HG03135 (cell line): Measurements from ENCODE around the gene CWC22.
"Not testable (repeated sequence)": the region's sequence is repeated elsewhere in the genome, so short reads cannot be mapped to it uniquely, and the experiment has no call there.

ENCODE experiments used
- ATAC-seq: cut with Tn5 transposase; IDR thresholded peaks from one replicate; pipeline ENCODE4 v1.9.1; 2021; ENCODE audit warnings: mild to moderate bottlenecking, moderate library complexity; ENCODE audit not compliant: unreplicated experiment

Gene CWC22

DNA sequence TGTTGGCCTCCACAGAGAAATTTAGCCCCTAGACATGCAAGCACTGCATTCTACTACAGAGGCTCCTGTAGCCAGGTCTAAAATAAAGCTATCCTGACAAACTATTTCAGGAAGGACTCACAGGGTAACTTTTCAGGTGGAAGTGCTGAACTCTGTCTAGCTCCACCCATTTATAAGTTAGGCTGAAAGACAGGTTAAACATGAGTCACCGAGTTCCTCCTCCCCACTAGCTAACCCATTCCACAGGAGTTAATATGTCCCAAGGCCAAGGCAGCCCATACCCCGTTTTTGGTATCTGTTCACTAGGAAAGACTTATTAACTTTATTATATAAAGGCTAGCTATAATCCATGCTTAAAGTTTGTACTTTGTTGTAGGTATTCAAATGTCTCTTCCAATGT is 3.5 kb downstream of the CWC22 start:
- ATAC-seq: no peak

DNA sequence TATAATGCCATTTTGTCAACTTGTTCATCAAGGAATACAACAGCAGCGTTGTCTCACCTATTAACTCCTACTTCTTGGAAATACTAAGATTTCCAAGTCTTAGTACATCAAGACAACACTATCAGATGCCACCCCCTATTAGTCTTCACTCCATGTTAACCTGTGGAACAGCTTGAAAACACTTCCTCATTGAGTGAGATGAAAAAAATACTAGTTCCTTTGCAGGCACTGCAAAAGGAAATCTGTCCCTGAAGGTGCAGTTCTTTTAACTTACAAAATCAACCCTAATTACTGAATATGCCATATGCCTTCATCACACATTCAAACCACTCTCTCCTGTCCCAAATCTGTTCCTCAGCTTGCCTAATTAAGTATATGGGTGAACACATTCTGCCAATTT is 4.0 kb downstream of the CWC22 start:
- ATAC-seq: no peak

DNA sequence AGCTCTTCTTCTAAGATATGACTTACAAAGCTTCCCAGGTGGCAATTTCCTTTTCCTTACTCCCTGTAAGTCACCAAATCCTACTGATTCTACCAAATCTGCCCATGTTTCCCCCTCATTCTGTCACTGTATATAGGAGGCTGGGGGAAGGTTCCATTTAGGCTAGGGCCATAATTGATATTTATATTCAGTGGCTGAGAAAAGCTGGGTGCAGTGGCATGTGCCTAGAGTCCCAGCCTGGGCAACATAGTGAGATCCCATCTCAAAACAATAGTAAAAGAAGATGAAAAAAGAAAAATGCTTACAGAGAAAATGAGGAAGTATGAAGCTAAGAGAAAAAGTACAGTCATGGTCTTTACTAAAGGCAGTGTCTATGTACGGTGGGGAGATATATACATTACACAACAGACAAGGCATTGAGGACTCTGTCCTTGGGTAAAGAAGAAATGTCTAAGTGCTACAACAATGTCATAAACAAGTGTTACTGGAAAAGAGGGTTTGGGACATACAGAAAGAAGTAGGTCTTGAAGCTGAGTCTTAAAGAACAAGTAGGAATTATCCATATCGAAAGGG is 4.8 kb downstream of the CWC22 start:
- ATAC-seq: no peak

DNA sequence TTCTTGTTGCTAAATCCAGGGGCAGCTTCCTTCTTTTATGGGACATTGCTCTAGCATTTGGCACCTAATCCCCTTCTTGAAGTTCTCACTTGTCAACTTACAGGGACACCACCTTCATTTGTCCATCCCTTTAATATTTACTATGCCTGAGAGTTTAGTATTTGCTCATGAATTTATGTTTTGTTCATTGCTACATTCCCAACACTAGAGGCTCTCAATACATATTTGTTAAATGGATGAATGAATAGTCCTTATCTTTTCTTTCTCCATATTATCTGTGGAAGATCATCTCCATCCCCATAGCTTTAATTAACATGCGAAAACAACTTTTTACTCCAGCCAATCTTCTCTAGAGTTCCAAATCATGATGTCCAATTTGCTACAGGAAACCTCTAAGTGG is 5.4 kb downstream of the CWC22 start:
- ATAC-seq: no peak

DNA sequence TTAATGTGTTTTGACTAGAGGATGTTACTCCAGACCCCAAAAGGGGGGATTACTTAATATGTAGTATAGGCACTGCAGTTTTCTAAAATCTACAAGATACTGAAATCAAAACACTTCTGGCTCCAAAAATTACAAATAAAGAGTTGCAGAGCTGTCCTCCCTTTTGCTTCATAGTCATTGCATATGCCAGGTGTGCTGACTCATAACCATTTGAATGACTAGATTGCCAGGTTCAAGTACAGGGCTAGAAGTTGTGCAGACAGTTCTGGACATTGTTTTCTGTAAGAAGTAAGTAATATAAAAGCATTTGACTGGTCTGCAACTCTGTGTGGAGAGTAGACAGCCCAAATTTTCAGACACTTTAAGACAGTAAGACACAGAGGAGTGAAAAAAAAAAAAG is 6.7 kb downstream of the CWC22 start:
- ATAC-seq: no peak

DNA sequence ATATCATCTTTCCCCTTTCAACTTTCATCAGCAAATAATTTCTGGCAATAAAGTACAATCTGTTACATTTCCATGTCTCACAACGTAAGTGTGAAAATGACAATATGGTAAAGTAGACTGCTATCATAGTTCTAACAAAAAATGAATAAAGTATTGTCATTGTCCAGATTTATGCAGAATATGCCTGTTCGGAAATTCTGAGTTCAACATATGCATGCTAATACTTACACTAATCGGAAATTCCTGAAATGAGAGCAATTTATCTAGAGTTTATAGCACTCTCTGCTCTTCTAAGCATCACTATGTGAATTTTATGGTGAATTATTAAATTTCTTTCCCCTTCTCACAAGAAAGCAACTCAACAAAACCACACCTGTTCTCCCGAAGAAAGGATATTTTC is 8.1 kb downstream of the CWC22 start:
- no peak for ATAC-seq

DNA sequence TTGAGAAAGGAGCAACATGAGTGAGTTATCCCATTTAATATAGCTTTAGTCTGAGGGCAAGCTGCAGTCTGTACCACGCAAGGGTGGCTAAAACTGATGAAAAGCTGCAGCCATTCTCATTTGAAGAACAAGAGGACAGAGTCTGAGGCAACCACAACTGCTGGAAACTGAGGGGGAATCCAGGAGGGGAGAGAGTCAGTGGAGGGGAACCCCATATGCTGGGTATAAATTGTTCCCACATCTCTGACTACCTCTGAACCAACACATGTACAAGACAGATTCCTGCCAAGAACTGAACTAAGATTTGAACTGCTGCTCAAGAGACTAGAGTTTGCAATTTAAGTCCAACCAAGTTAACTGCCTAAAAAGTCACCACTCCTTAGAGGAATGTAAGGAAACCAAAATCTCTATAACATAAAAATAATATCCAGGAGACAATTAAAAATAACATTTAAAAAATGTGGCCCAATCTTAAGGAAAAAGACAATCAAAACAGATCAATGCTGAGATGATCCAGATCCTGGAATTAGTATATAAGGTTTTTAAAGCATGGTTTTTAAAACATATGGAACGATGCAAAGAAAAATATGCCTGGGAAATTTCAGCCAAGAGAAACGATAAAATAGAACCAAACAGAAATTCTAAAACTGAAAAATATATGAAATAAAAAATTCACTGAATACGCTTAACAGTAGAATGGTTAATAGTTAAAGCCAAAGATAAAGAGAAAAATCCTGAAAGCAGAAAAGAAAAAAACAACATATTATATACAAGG is 11.2 kb downstream of the CWC22 start:
- no peak for ATAC-seq

DNA sequence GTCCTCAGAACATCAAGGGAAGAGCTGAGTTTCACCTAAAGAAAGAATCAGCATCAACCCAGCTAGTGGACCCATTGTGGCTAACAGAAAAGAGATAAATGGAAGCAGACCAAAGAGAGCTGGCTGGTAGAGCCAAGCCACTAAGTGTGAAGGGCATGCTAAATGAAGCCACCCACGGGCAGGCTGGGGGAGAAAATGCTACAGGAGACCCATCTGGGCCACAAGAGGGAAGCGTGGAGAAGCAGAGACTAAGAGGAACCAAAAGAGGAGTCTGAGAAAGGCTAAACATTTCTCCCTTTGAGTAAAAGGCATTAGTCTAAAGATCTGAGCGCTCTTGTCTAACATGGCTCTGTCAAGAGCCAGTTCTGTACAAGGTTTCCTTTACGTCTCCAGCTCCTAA is 15.8 kb downstream of the CWC22 start:
- ATAC-seq: no peak

DNA sequence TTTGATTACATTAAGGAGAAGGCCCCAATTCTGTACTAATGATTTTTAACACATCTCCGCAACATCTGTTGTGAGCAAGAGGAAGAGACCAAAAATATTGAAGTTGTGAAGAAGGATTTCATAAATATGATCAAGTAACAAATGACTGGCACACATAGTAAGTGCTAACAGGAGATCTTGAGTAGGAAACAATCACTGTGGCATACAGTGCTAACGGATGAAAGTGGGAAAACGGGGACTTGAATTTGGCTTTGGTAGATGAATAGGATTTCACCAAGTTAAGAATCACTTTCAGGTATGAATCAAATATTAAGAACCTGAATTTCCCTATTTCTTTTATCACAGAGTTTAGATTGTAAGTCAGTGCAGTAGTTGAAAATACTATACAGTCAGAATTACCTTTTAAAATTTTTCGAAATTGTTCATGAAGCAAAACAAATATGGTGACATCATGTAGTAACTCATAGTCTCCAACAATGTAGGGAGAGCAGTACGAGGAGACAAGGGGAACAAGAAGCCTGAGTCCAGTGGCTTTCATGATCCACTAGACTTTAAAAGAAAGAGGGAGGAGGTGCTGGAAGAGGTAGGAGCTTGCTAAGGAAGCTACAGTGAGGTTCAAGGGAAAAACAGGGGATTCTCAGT is 16.3 kb downstream of the CWC22 start:
- no peak for ATAC-seq

DNA sequence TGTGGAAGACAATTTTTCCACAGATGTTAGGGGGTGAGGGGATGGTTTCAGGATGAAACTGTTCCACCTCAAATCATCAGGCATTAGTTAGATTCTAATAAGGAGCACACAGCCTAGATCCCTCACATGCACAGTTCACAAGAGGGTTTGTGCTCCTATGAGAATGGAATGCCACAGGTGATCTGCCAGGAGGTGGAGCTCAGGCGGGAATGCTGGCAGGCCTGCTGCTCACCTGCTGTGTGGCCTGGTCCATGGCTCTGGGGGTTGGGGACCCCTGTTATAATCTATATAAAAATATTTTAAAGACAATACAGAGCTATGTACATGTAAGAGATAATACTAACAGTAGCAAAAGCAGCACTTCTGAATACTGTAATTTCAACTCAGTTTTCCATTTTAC is 19.2 kb downstream of the CWC22 start:
- no peak for ATAC-seq

DNA sequence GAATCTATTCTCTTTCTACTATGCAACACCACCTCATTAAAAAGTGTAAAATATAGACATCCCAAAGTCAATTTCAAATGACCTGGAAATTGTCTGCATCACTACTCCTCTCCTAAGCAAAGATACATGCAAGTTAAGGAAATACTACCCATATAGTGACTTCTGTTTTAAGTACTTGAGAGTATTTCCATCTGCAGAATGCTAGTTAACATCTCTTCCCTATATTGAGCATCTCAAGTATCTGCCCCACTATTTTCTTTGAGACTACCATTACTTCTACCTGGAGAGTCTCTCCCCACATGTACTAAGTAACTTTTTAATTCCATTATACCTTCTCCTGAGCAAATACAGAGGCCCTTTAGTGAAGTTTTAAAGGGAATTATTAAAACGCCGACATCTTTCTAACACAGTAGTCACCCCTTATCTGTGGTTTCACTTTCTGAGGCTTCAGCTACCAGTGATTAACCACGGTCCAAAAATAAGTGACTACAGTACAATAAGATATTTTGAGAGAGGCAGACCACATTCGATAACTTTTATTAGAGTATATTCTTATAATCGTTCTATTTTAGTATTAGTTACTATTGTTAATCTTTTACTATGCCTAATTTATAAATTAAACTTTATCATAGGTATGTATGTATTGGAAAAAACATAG is 21.8 kb downstream of the CWC22 start:
- peak; percentile 91 for ATAC-seq

DNA sequence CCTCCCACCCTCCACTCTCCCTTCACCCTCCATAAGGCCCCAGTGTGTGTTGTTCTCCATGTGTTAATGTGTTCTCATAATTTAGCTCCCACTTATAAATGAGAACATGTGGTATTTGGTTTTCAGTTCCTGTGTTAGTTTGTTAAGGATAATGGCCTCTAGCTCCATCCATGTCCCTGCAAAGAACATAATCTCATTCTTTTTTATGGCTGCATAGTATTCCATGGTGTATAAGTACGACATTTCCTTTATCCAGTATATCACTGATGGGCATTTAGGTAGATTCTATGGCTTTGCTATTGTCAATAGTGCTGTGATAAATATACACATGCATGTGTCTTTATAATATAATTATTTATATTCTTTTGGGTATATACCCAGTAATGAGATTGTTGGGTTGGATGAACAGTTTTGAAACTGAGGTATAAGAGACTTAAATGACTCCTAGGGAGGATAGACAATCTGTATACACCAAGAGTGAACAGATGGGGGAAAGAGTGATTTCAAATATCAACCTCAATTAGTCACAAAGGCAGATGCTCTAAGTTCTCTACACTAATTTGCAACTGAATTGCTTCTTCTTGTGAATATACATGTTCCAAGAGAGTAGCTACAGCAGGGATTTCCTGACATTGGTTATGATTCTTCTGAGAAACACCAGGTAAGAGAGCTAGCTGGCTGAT is 23.7 kb downstream of the CWC22 start:
- ATAC-seq: no peak

DNA sequence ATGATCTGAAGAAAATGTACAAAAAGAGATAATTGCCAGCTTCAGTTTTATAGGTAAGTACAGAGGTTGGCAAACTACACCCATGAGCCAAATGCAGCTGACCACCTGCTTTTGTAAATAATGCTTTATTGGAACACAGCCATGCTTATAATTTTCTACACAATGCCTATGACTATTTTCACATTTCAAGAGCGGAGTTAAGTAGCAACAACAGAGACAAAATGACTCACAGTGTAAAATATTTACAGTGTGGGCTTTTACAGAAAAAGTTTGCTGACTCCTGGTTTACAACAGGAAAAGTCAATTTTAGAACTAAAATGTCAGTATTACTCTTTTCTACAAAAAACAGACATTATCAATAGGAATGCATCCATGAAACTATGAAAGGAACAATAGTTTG is 26.0 kb downstream of the CWC22 start:
- no peak for ATAC-seq

DNA sequence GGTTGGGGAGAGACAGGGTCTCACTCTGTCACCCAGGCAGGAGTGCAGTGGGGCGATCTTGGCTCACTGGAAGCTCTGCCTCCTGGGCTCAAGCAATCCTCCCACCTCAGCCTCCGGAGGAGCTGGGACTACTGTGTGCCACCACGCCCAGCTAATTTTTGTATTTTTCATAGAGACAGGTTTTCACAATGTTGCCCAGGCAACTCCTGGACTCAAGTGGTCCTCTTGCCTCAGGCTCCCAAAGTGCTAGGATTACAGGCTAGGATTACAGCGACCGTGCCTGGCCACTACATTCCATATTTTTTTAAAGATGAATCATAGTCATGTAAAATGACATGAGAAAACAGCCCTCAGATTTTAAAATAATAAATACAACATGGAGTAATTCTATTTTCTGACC is 32.3 kb downstream of the CWC22 start:
- no peak for ATAC-seq

DNA sequence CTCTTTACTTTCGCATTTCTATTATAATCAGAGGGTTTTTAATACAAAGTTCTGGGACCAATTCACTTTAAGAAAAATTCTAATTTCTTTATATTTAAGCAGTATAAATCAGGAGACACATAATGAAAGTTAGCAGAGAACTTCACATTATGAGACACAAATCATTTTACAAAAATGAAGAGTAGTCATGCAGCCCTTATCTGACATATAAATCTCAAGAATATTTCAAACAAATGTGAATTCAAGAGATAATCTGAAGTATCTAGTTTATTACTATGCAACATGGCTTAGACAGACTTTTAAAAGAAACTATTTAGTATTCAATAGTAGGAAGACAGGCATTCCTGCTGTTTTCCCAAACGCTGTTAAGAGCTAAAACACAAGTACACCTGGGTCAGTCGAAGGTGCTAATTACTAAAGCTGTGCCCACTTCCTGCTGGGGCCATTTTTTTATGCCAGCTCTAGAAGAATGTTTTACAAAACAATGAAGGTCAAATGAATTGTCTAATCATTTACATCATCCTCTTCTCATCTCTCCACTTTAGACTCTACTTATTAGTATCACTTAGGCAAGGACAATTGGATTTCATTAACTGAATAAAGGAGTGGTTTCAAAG is 40.2 kb downstream of the CWC22 start:
- ATAC-seq: no peak

DNA sequence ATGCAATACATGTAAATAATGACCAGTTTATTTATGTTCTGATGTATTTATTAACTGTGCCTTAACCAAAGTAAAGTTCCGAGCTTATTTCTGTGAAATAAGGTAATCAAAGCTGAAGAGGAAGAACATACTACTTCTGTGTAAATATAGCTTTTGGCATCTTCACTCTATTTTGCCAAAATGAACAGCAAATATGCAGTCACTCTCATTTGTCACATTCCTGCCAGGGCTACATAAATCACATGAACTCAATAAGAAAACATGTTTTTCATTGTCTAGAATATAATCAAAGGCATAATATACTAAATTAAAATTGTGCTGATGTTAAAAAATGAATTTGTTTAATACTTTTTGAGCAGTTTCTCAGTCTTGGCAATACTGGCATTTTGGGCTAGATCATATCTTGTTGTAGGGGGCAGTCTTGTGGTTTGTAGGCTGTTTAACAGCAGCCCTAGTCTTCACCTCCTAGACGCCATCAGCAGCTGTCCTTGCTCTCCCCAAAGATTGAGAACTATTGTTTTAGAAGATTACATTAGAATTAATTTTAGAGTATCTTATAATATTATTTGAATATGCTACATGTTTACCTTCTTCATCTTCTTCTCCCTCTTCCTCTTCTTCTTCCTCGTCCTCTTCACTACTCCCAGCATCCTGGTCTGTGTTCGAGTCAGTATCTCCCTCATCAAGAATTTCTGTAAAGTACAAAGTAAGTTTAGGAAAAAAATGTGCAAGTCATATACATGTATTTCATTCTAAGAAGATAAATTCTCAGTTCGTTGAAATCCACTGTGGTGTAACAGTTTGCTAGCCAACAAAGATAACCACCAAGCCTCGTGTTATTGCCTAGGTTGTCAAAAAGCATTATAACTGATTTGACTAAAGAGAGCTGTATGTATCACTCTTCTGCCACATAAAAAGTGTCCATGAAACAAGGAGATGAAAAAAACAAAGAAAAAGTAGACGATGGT is 41.5 kb downstream of the CWC22 start:
- no peak for ATAC-seq

DNA sequence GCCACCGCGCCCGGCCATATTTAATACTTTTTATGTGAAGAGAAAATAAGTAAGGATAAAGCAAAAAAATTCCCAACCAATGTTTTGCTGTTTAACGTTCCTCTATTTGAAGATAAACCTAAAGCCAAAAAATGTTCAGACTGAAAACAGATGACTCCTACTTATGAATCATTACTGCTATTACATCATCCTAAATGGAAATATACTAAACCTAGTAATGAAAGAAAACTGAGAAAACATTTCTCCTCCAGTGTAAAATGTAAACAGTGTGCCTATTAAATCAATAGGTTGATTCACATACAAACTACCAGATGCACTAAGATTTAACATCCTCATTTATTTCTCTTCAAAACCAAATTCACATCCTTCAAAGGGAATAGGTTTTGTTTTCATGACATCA is 43.5 kb downstream of the CWC22 start:
- ATAC-seq: no peak

DNA sequence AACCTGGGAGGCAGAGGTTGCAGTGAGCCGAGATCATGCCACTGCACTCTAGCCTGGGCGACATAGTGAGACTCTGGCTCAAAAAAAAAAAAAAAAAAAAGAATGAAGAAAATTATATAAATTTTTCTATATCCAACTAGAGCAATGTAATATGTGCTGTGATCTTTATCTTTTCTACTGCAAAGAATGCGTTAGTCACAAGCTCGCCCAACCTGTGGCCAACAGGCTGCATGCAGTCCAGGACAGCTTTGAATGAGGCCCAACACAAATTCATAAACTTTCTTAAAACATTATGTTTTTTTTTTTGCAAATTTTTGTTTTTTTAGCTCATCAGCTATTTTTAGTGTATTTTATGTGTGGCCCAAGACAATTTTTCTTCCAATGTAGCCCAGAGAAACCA is 48.8 kb downstream of the CWC22 start:
- ATAC-seq: not testable (repeated sequence)

DNA sequence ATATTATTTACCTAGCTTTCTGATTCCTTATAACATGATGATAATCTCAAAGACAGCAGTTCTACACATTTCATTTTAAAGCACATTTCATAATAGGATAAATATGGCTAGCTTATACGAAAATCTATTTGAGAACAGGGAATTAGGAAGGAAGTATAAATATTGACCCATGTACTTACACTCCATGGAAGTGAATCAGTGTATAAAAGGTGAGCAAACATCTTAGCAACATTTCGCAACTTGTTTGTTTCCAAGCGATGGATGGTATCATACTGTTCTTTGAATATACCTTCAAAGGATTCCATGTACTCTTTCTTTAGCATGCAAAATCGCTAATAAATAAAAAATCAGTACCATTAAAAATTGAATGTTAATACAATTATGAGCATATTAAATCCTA is 53.1 kb downstream of the CWC22 start:
- no peak for ATAC-seq

DNA sequence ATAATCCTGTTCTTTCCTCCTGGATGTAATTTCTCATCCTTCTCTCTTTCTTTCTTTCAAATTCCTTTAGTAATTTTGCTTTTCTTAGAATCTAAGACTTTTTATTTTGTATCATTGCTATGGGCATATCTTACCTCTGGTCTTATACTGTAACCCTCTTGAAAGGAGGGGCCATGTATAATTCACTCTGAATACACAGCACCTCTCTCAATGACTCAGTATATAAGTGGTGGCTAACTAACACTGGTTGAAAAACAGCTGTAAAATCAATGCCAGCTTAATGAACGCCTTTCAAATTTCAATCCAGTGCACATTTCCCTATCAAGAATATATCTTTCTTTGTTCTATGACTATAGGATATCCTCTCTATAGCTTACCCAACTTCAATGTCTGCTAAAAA is 53.7 kb downstream of the CWC22 start:
- no peak for ATAC-seq
